MM.1S (cell line): ENCODE data around the gene NUAK2.
"Not testable (repeated sequence)": the region's sequence is repeated elsewhere in the genome, so short reads cannot be mapped to it uniquely, and the experiment has no call there.

Source experiments
- DNase-seq: peaks from one replicate; pipeline ENCODE4 v3.0.0-alpha.2; 2015
- H2AFZ ChIP-seq: fragments of 300-600 bp; sonication (generic); 2 replicates; pipeline ENCODE4 v1.6.0; 2016; ENCODE audit warnings: antibody characterized with exemption, low read length
- H3F3A ChIP-seq: fragments of 300-600 bp; sonication (generic); 2 replicates; pipeline ENCODE4 v1.6.1; 2016; ENCODE audit warnings: mild to moderate bottlenecking, antibody characterized with exemption, low read length, moderate library complexity, mixed read lengths; ENCODE audit not compliant: insufficient read depth
- H3K27ac ChIP-seq: fragments of 300-600 bp; sonication (generic); 2 replicates; pipeline ENCODE4 v1.5.1; 2016; ENCODE audit warnings: mild to moderate bottlenecking, low read length
- H3K27me3 ChIP-seq: fragments of 300-600 bp; sonication (generic); replicated peaks from 2 replicates; pipeline ENCODE4 v1.6.0; 2016; ENCODE audit warnings: low read length; ENCODE audit not compliant: insufficient read depth
- H3K36me3 ChIP-seq: fragments of 300-600 bp; sonication (generic); replicated peaks from 2 replicates; pipeline ENCODE4 v1.6.1; 2016; ENCODE audit warnings: mild to moderate bottlenecking, low read length, mixed read lengths; ENCODE audit not compliant: insufficient read depth
- H3K4me1 ChIP-seq: fragments of 300-600 bp; sonication (generic); 2 replicates; pipeline ENCODE4 v1.6.1; 2016; ENCODE audit warnings: low read length, mixed read lengths
- H3K4me2 ChIP-seq: fragments of 300-600 bp; sonication (generic); 2 replicates; pipeline ENCODE4 v1.6.0; 2016; ENCODE audit warnings: low read depth, low read length
- H3K4me3 ChIP-seq: fragments of 300-600 bp; sonication (generic); 2 replicates; pipeline ENCODE4 v1.5.1; 2016; ENCODE audit warnings: low read length, mixed read lengths
- H3K79me2 ChIP-seq: fragments of 300-600 bp; sonication (generic); 2 replicates; pipeline ENCODE4 v1.6.1; 2016; ENCODE audit warnings: mixed run types, low read length, mixed read lengths
- H3K9ac ChIP-seq: fragments of 300-600 bp; sonication (generic); 2 replicates; pipeline ENCODE4 v1.6.1; 2016; ENCODE audit warnings: low read length, mixed read lengths
- H3K9me2 ChIP-seq: fragments of 300-600 bp; sonication (generic); replicated peaks from 2 replicates; pipeline ENCODE4 v1.6.1; 2016; ENCODE audit warnings: mild to moderate bottlenecking, low read length, mixed read lengths; ENCODE audit not compliant: insufficient read depth
- H3K9me3 ChIP-seq: fragments of 300-600 bp; sonication (generic); replicated peaks from 2 replicates; pipeline ENCODE4 v1.6.1; 2016; ENCODE audit warnings: mild to moderate bottlenecking, low read length, mixed read lengths; ENCODE audit not compliant: insufficient read depth
- H4K20me1 ChIP-seq: fragments of 300-600 bp; sonication (generic); 2 replicates; pipeline ENCODE4 v1.6.1; 2016; ENCODE audit warnings: mild to moderate bottlenecking, low read length, moderate library complexity, mixed read lengths; ENCODE audit not compliant: insufficient read depth
- EZH2 ChIP-seq: fragments of 300-600 bp; sonication (generic); optimal IDR thresholded peaks from 2 replicates; pipeline ENCODE3; 2017; ENCODE audit warnings: low read depth, mild to moderate bottlenecking, antibody characterized with exemption, low read length, mixed read lengths
- EZH2phosphoT487 ChIP-seq: fragments of 300-600 bp; sonication (generic); IDR thresholded peaks from 2 replicates; pipeline ENCODE4 v1.6.1; 2018; ENCODE audit warnings: antibody characterized with exemption, low read length
- TF ChIP-seq, protein P1 (sequence below): fragments of 300-600 bp; sonication (generic); IDR thresholded peaks from 2 replicates; pipeline ENCODE4 v1.5.1; 2016; ENCODE audit warnings: antibody characterized with exemption, low read length, mixed read lengths

NUAK2 gene

DNA sequence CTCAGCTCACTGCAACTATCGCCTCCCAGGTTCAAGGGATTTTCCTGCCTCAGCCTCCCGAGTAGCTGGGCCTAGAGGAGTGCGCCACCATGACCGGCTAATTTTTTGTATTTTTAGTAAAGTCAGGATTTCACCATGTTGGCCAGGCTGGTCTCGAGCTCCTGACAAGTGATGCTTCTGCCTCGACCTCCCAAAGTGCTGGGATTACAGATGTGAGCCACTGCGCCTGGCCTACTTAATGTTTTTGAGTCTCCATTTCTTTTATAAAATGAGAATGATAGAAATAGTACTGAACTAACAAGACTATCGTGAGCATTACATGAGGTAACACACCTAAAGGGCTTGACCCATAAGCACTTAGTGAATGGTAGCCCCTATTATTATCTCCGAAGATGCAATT lies 21.4 kb downstream of the NUAK2 start:
- no peak overlapping the region for H3K27ac ChIP-seq

DNA sequence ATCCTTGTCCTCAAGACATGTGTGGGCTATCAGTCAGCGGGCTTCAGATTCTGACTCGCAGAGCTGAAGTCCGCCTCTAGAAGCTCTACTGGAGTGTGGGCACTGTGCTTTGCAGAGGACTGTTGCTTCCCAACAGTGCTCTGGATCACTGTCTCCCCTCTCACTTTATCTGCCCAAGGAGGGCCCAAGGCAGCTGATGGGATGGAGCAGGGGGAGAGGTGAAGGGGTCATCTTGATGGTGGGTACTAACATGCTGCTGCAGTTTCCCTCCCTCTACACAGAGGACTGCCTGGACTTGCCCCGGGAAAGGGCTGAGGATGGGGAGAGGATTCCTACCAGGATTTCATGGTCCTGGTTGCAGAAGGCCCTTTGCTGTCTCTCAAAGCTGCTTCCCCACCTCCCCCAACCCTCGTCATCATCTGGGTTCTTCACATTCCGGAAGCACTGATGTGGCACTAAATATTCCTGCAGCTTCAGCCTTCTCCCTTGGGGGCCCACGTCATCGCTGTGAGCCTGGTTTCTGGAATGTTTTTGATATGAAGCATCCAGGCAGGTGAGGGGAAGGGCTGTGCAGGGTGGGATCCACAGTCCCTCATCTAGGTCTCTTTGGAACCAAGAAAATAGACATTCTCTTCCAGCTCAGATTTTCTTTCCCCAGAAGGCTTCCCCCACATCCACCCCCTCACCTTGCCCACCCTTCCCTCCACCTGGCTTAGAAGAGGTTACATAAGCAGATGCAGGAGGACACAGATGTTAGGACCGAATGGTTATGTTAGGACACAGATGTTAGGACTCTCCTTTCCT lies 23.2 kb downstream of the NUAK2 start:
- no peak overlapping the region for H2AFZ ChIP-seq
- H3K9me2 ChIP-seq = no peaks in the 10 kb centered on the region
- H3K4me3 ChIP-seq = no peak overlapping the region
- no peak overlapping the region for H3K9ac ChIP-seq
- no peaks in the 10 kb centered on the region for H4K20me1 ChIP-seq
- no peak overlapping the region for H3K27ac ChIP-seq
- no peak overlapping the region for H3K4me2 ChIP-seq
- peaks cover 14% of the 10 kb centered on the region for H3K4me1 ChIP-seq
- no peak for DNase-seq
- H3K79me2 ChIP-seq = no peaks in the 10 kb centered on the region
- TF ChIP-seq EZH2 (no peak), EZH2phosphoT487 (no peak)
- TF ChIP-seq, protein P1, sequence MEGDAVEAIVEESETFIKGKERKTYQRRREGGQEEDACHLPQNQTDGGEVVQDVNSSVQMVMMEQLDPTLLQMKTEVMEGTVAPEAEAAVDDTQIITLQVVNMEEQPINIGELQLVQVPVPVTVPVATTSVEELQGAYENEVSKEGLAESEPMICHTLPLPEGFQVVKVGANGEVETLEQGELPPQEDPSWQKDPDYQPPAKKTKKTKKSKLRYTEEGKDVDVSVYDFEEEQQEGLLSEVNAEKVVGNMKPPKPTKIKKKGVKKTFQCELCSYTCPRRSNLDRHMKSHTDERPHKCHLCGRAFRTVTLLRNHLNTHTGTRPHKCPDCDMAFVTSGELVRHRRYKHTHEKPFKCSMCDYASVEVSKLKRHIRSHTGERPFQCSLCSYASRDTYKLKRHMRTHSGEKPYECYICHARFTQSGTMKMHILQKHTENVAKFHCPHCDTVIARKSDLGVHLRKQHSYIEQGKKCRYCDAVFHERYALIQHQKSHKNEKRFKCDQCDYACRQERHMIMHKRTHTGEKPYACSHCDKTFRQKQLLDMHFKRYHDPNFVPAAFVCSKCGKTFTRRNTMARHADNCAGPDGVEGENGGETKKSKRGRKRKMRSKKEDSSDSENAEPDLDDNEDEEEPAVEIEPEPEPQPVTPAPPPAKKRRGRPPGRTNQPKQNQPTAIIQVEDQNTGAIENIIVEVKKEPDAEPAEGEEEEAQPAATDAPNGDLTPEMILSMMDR = no peak
- no peaks in the 10 kb centered on the region for H3K27me3 ChIP-seq
- H3K9me3 ChIP-seq = no peaks in the 10 kb centered on the region
- H3K36me3 ChIP-seq = no peaks in the 10 kb centered on the region
- no peaks in the 10 kb centered on the region for H3F3A ChIP-seq

More for the DNA sequence above, 21.4 kb downstream of the NUAK2 start:
- Histone ChIP-seq H3K4me2 (no peak overlapping the region), H3K9me3 (no peaks in the 10 kb centered on the region), H3K4me1 (peaks cover 7% of the 10 kb centered on the region), H3K4me3 (no peak overlapping the region), H4K20me1 (no peaks in the 10 kb centered on the region), H3F3A (no peaks in the 10 kb centered on the region), H3K9me2 (no peaks in the 10 kb centered on the region), H2AFZ (no peak overlapping the region), H3K27me3 (no peaks in the 10 kb centered on the region), H3K36me3 (no peaks in the 10 kb centered on the region), H3K9ac (no peak overlapping the region), H3K79me2 (no peaks in the 10 kb centered on the region)
- TF ChIP-seq, protein P1 = no peak
- no peak for TF ChIP-seq EZH2
- TF ChIP-seq EZH2phosphoT487 = no peak
- no peak for DNase-seq

DNA sequence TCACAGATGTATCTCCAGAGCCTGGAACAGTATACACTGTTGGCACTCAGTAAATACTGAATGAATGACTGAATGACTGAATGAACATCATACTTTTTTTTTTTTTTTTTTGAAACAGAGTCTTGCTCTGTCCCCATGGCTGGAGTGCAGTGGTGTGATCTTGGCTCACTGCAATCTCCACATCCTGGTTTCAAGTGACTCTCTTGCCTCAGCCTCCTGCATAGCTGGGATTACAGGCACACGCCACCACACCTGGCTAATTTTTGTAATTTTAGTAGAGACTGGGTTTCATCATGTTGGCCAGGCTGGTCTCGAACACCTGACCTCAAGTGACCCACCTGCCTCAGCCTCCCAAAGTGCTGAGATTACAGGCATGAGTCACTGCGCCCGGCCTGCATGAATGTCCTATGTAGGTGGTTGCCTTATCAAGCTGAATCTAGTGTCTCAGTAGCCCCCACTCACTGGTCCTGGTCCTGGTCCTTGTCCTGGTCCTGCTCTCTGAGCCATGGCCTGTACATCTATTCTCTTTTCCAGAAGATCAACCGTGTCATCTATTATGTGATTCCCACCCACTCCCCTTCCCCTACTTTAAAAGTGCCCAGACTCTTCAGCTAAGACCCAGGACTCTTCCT lies 23.9 kb downstream of the NUAK2 start:
- not testable (repeated sequence) for H3K9me2 ChIP-seq, H4K20me1 ChIP-seq, H3K36me3 ChIP-seq, H3K79me2 ChIP-seq, H2AFZ ChIP-seq, DNase-seq, H3K27ac ChIP-seq, H3K4me2 ChIP-seq, H3K27me3 ChIP-seq, H3K9ac ChIP-seq, H3F3A ChIP-seq, H3K4me3 ChIP-seq, H3K9me3 ChIP-seq
- H3K4me1 ChIP-seq = peaks cover 14% of the 10 kb centered on the region

DNA sequence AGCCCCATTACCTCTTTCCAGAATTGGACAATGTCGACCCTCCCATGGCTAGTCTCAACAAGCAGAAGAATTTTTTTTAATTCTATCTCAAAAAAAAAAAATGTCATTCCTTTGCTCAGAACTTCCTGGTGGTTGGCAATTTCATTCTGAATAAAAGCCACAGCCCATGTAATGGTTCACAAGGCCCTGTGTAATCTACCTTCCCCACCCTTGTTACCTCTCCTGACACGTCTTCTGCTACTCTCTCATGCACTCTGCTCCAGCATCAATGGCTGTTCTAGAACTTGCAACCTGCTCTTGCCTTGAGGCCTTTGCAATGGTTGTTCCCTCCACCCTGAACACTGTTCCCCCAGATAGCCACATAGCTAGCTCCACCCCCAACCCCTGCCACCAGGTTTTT lies 25.4 kb downstream of the NUAK2 start:
- TF ChIP-seq, protein P1 = no peak
- TF ChIP-seq EZH2 (no peak), EZH2phosphoT487 (no peak)
- Histone ChIP-seq H3K9me2 (no peaks in the 10 kb centered on the region), H3K9ac (no peak overlapping the region)

More for the DNA sequence above, 25.4 kb downstream of the NUAK2 start:
- Histone ChIP-seq H3K27me3 (no peaks in the 10 kb centered on the region), H4K20me1 (no peaks in the 10 kb centered on the region), H2AFZ (no peak overlapping the region), H3K4me1 (peaks cover 11% of the 10 kb centered on the region), H3K36me3 (no peaks in the 10 kb centered on the region), H3K4me3 (no peak overlapping the region), H3K79me2 (no peaks in the 10 kb centered on the region), H3K27ac (no peak overlapping the region), H3K4me2 (no peak overlapping the region), H3K9me3 (no peaks in the 10 kb centered on the region), H3F3A (no peaks in the 10 kb centered on the region)
- no peak for DNase-seq
